Fibroblast of peridontal ligament (primary cell): ENCODE results near the gene ARHGDIG.

Experiments used
- DNase-seq: peaks from one replicate; pipeline ENCODE4 v3.0.0-alpha.2; 2010; ENCODE audit errors: extremely low read depth

ARHGDIG gene

GRCh38 chr16:297832-298231, 17.4 kb downstream of the ARHGDIG start:
- DNase-seq, result no peak

- DNase-seq, result no peak
These were observed 20.8 kb downstream of the ARHGDIG start for GRCh38 chr16:301235-301634.

GRCh38 chr16:301950-302349, 21.6 kb downstream of the ARHGDIG start:
- no peak for DNase-seq

GRCh38 chr16:303760-304505, 23.5 kb downstream of the ARHGDIG start:
- no peak for DNase-seq

GRCh38 chr16:305916-306626, 25.7 kb downstream of the ARHGDIG start:
- DNase-seq, result no peak

GRCh38 chr16:306911-307370, 26.6 kb downstream of the ARHGDIG start:
- DNase-seq, result no peak

GRCh38 chr16:307691-308312, 27.4 kb downstream of the ARHGDIG start:
- no peak for DNase-seq

- no peak for DNase-seq
These were observed 29.1 kb downstream of the ARHGDIG start for GRCh38 chr16:309476-309875.

GRCh38 chr16:311725-312124, 31.3 kb downstream of the ARHGDIG start:
- DNase-seq, result no peak

GRCh38 chr16:314351-314750, 34.0 kb downstream of the ARHGDIG start:
- no peak for DNase-seq

GRCh38 chr16:314795-315299, 34.5 kb downstream of the ARHGDIG start:
- no peak for DNase-seq

GRCh38 chr16:316741-317464, 36.5 kb downstream of the ARHGDIG start:
- DNase-seq, result no peak

- DNase-seq, result no peak
These were observed 37.2 kb downstream of the ARHGDIG start for GRCh38 chr16:317583-317982.

GRCh38 chr16:318628-319027, 38.2 kb downstream of the ARHGDIG start:
- DNase-seq, result no peak

GRCh38 chr16:320206-320605, 39.8 kb downstream of the ARHGDIG start:
- no peak for DNase-seq

GRCh38 chr16:321532-321931, 41.1 kb downstream of the ARHGDIG start:
- DNase-seq, result no peak

- no peak for DNase-seq
These were observed 42.2 kb downstream of the ARHGDIG start for GRCh38 chr16:322476-323143.

- DNase-seq, result no peak
These were observed 43.7 kb downstream of the ARHGDIG start for GRCh38 chr16:324201-324450.

- no peak for DNase-seq
These were observed 44.3 kb downstream of the ARHGDIG start for GRCh38 chr16:324451-325334.

GRCh38 chr16:325375-326145, 45.2 kb downstream of the ARHGDIG start:
- DNase-seq, result no peak
